Fibroblast of the aortic adventitia (primary cell): Measurements from ENCODE around the gene MMP7. TPM values are rescaled to one million over a fixed set of nuclear protein-coding genes. Genes with fewer than 3 reads are reported as not detected.

Experiments used
- DNase-seq: peaks from one replicate; pipeline ENCODE4 v3.0.0-alpha.2; 2010; ENCODE audit warnings: low read depth
- H3K4me3 ChIP-seq: 2 replicates; pipeline ENCODE4 v1.5.1; 2011; ENCODE audit warnings: low read depth, mild to moderate bottlenecking, control low read depth, low read length, moderate library complexity
- CTCF ChIP-seq: IDR thresholded peaks from 2 replicates; pipeline ENCODE4 v1.5.1; 2011; ENCODE audit warnings: mild to moderate bottlenecking, low read length, control low read depth, inconsistent platforms; ENCODE audit not compliant: insufficient read depth
- total RNA-seq: library from RNA; depleted of rRNA; stranded (reverse); fragments of >200 nt; gene quantifications from 2 replicates; pipeline ENCODE4 v1.2.3, GENCODE V29; 2012; ENCODE audit warnings: low replicate concordance

The MMP7 gene
- total RNA-seq, 1 donor = not detected

- no peak for TF ChIP-seq CTCF
- no peak for DNase-seq
- no peak overlapping the region for H3K4me3 ChIP-seq
Measured at GRCh38 chr11:102489186-102490145, 41.1 kb downstream of the MMP7 start.

- DNase-seq = no peak
- H3K4me3 ChIP-seq = no peak overlapping the region
- no peak for TF ChIP-seq CTCF
Measured at GRCh38 chr11:102488208-102488607, 42.3 kb downstream of the MMP7 start.

- TF ChIP-seq CTCF = no peak
- H3K4me3 ChIP-seq = no peak overlapping the region
- DNase-seq = peak; percentile 15
Measured at GRCh38 chr11:102487214-102487613, 43.3 kb downstream of the MMP7 start.

GRCh38 chr11:102486584-102486983 lies 44.0 kb downstream of the MMP7 start:
- no peak for DNase-seq
- H3K4me3 ChIP-seq = no peak overlapping the region
- TF ChIP-seq CTCF = no peak

GRCh38 chr11:102485095-102485722 lies 45.3 kb downstream of the MMP7 start:
- TF ChIP-seq CTCF = no peak
- peak; percentile 42 for DNase-seq
- no peak overlapping the region for H3K4me3 ChIP-seq

GRCh38 chr11:102482433-102482832 lies 48.1 kb downstream of the MMP7 start:
- DNase-seq = no peak
- H3K4me3 ChIP-seq = no peak overlapping the region
- no peak for TF ChIP-seq CTCF
